PFSK-1 (cell line): Measurements from ENCODE around the gene MRPL38.

Source experiments
- POLR2AphosphoS5 ChIP-seq: IDR thresholded peaks from 2 replicates; pipeline ENCODE4 v1.6.1; 2012; ENCODE audit warnings: low read depth, mild to moderate bottlenecking, control low read depth, low read length, moderate library complexity
- SIN3A ChIP-seq: IDR thresholded peaks from 2 replicates; pipeline ENCODE4 v1.6.1; 2012; ENCODE audit warnings: mild to moderate bottlenecking, low read length, moderate library complexity, borderline replicate concordance; ENCODE audit not compliant: insufficient read depth
- TAF1 ChIP-seq: IDR thresholded peaks from 2 replicates; pipeline ENCODE4 v1.6.1; 2012; ENCODE audit warnings: low read length, control low read depth, borderline replicate concordance; ENCODE audit not compliant: insufficient read depth
- TF ChIP-seq, protein P1 (sequence below), 2 experiments: IDR thresholded peaks; 2 replicates each; pipeline versions ENCODE4 v1.6.1 to v1.8.0; 2011 to 2012; ENCODE audit warnings: low read depth in 2 of 2, low read length in 2 of 2, control low read depth in 1 of 2, inconsistent platforms in 1 of 2, mild to moderate bottlenecking in 1 of 2, moderate library complexity in 1 of 2; ENCODE audit not compliant: insufficient read depth in 1 of 2

DNA sequence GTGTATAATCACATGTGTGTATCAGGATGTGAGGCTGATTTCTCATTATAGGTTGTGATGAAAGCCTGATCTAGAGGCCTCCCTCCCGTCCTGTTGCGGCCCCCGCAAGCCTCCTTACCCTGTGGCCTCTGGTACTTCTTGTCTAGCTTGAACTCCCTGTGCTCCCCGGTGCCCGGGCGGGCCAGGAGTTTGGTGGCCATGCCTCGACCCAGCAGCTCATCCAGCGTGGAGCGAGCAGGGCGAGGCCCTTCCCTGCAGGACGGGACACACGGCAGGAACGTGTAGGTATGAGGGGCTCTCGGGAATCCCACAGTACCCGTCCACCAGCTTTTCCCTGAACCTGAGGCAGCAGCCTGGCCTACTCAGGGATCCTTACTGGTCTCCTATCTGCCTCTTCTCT lies 21.2 kb upstream of the MRPL38 start:
- TF ChIP-seq POLR2AphosphoS5 (no peak), SIN3A (no peak), TAF1 (no peak)
- TF ChIP-seq, protein P1, sequence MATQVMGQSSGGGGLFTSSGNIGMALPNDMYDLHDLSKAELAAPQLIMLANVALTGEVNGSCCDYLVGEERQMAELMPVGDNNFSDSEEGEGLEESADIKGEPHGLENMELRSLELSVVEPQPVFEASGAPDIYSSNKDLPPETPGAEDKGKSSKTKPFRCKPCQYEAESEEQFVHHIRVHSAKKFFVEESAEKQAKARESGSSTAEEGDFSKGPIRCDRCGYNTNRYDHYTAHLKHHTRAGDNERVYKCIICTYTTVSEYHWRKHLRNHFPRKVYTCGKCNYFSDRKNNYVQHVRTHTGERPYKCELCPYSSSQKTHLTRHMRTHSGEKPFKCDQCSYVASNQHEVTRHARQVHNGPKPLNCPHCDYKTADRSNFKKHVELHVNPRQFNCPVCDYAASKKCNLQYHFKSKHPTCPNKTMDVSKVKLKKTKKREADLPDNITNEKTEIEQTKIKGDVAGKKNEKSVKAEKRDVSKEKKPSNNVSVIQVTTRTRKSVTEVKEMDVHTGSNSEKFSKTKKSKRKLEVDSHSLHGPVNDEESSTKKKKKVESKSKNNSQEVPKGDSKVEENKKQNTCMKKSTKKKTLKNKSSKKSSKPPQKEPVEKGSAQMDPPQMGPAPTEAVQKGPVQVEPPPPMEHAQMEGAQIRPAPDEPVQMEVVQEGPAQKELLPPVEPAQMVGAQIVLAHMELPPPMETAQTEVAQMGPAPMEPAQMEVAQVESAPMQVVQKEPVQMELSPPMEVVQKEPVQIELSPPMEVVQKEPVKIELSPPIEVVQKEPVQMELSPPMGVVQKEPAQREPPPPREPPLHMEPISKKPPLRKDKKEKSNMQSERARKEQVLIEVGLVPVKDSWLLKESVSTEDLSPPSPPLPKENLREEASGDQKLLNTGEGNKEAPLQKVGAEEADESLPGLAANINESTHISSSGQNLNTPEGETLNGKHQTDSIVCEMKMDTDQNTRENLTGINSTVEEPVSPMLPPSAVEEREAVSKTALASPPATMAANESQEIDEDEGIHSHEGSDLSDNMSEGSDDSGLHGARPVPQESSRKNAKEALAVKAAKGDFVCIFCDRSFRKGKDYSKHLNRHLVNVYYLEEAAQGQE (IDR thresholded peaks at IDR 0.05; ENCODE audit: insufficient read depth in 1 of 2, low read depth in 2 of 2, low read length in 2 of 2) = no peak
